Measurements from ENCODE around the gene DNM3.

Gene DNM3

GRCh38 chr1:171916315-171916771 is 75.0 kb downstream of the DNM3 start:
- H3K4me3 ChIP-seq (ENCODE audit: low read depth, low read length): no peak overlapping the region
- no peak for DNase-seq (ENCODE audit: low read depth)
- no peak for TF ChIP-seq POLR2A (IDR thresholded peaks at IDR 0.05; ENCODE audit: extremely low read depth, insufficient read length)
- no peak for TF ChIP-seq CTCF (IDR thresholded peaks at IDR 0.05; ENCODE audit: low read depth, low read length)
- TF ChIP-seq MAX (IDR thresholded peaks at IDR 0.05; ENCODE audit: low read depth, low read length): no peak
- TF ChIP-seq MYC (IDR thresholded peaks at IDR 0.05; ENCODE audit: low read depth, low read length): no peak

DNA sequence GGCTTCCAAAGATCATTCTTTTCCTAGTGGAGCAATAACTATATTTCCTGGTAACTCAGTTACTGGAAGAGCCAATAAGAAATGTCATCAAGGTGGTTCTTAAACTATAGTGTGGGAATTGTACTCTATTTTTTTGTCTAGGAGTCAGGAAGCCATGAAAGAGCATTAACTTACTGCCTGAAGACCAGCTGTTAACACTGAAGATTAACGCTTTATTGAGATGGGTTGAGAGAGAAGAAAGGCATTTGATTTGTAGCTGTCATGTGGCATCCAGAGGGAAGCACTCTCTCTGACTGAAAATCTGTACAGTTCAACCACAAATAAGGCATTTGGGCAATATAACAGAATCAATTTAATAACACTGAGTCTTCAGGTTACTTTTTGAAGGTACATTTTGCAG is 76.0 kb downstream of the DNM3 start:
- no peak for TF ChIP-seq POLR2A (IDR thresholded peaks at IDR 0.05; ENCODE audit: extremely low read depth, insufficient read length)
- no peak for TF ChIP-seq MYC (IDR thresholded peaks at IDR 0.05; ENCODE audit: low read depth, low read length)
- TF ChIP-seq CTCF (IDR thresholded peaks at IDR 0.05; ENCODE audit: low read depth, low read length): no peak
- TF ChIP-seq MAX (IDR thresholded peaks at IDR 0.05; ENCODE audit: low read depth, low read length): no peak
- no peak for DNase-seq (ENCODE audit: low read depth)
- H3K4me3 ChIP-seq (ENCODE audit: low read depth, low read length): no peak overlapping the region

DNA sequence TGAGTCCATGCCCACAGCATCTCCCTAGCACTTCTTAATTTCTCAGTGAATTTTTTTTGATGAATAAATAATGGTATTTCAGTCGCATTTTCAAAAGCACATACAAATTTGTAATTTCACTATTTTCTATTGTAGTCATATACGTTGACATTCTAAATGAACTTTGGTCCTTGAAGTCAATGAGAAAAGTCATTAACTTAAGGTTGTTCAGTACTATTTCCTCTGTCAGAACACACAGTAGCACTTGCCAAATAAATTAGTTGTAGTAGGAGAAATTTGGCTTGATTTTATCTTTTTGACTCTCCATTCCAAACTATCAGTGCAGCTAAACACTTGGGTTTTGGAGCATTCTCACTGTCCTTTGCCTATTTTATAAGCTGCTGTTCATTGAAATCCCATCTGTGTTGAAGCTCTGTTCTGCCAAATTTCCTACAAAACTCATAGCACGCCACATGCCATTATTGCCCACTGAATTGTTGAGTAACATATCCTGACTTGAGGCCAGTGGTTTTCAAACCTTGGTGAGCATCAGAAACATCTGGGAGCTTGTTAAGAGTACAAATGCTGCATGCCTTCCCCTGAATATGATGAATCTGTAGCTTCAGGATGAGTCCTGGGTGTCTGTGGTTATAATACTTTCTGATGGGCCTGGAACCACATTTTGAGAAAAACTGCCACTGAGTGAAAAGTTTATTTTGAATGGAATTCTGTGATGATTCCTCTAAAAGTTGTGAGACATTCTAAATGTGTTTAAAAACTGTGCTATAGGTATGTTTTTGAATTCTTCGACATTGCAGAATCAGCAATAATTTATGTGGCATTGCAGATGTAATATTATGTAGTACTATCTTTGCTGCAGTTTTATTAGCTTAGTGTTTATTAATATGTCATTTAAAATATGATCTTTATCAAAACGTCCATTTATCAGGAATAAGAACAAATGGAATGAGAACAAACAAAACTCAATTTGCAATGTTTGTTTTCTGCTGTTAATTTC is 78.9 kb downstream of the DNM3 start:
- no peak for DNase-seq (ENCODE audit: low read depth)
- TF ChIP-seq CTCF (IDR thresholded peaks at IDR 0.05; ENCODE audit: low read depth, low read length) (no peak), MYC (IDR thresholded peaks at IDR 0.05; ENCODE audit: low read depth, low read length) (no peak), POLR2A (IDR thresholded peaks at IDR 0.05; ENCODE audit: extremely low read depth, insufficient read length) (no peak), MAX (IDR thresholded peaks at IDR 0.05; ENCODE audit: low read depth, low read length) (no peak)
- H3K4me3 ChIP-seq (ENCODE audit: low read depth, low read length): no peak overlapping the region

GRCh38 chr1:171922999-171923398 is 81.7 kb downstream of the DNM3 start:
- no peak overlapping the region for H3K4me3 ChIP-seq (ENCODE audit: low read depth, low read length)
- no peak for DNase-seq (ENCODE audit: low read depth)
- TF ChIP-seq MYC (IDR thresholded peaks at IDR 0.05; ENCODE audit: low read depth, low read length) (no peak), MAX (IDR thresholded peaks at IDR 0.05; ENCODE audit: low read depth, low read length) (no peak), CTCF (IDR thresholded peaks at IDR 0.05; ENCODE audit: low read depth, low read length) (no peak), POLR2A (IDR thresholded peaks at IDR 0.05; ENCODE audit: extremely low read depth, insufficient read length) (no peak)

- H3K4me3 ChIP-seq (ENCODE audit: low read depth, low read length): no peak overlapping the region
- no peak for TF ChIP-seq CTCF (IDR thresholded peaks at IDR 0.05; ENCODE audit: low read depth, low read length)
- no peak for TF ChIP-seq MAX (IDR thresholded peaks at IDR 0.05; ENCODE audit: low read depth, low read length)
- TF ChIP-seq POLR2A (IDR thresholded peaks at IDR 0.05; ENCODE audit: extremely low read depth, insufficient read length): no peak
- TF ChIP-seq MYC (IDR thresholded peaks at IDR 0.05; ENCODE audit: low read depth, low read length): no peak
- DNase-seq (ENCODE audit: low read depth): no peak
These were observed 87.8 kb downstream of the DNM3 start for GRCh38 chr1:171929121-171929520.
